Right lobe of liver (tissue), 4 donors: ENCODE measurements around the gene LAS1L.

Experiments used
- POLR2A ChIP-seq: fragments of 450-650 bp; IDR thresholded peaks from one replicate; pipeline ENCODE4 v1.6.1; 2017; ENCODE audit warnings: antibody characterized with exemption, mild to moderate bottlenecking
- TF ChIP-seq, protein P1 (sequence below), 4 donors: fragments of 200-600 bp in 3 of 4; fragments of 450-650 bp in 1 of 4; IDR thresholded peaks; one replicate each; pipeline versions ENCODE4 v1.5.1 to v1.8.0; 2016 to 2022; ENCODE audit warnings: antibody characterized with exemption in 4 of 4, mild to moderate bottlenecking in 2 of 4
- donor health status: DM: no; HTN: no; CAD: no.
- donor health status: DM: no; HTN: no; CAD: no.
- donor health status: DM: no; HTN: yes; CAD: no.

DNA sequence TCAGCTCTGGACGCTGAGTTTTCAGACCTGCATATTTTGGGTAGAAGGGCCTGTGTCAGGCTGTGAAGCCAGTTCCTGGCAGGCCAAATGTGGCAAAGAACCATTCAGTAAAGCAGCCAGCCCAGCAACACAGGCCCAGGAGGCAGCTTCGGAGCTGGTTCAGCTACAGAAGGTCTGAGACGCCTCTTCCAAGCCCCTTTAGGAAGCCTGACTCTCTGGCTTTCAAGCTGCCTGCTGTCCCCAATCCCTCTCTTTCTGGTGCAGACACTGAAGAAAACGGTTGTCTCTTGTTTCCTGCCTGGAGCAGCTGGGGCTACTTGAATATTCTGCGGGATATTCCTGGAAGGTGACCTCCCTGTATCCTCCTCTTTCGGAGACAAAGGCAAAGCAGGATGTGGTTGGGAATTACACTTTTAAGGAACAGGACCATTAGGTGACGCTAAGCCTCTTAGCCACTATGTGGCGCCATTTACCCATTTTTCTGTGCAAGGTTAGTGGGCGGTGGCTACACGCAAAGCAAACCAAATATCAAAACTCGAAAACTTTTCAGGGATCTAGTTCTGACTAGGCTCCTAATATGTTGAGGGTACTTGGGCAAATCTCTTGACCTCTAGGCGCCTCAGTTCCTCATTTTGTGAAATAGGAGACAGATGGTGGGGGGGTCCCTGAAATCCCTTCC, 47.2 kb upstream of the LAS1L start:
- TF ChIP-seq, protein P1, sequence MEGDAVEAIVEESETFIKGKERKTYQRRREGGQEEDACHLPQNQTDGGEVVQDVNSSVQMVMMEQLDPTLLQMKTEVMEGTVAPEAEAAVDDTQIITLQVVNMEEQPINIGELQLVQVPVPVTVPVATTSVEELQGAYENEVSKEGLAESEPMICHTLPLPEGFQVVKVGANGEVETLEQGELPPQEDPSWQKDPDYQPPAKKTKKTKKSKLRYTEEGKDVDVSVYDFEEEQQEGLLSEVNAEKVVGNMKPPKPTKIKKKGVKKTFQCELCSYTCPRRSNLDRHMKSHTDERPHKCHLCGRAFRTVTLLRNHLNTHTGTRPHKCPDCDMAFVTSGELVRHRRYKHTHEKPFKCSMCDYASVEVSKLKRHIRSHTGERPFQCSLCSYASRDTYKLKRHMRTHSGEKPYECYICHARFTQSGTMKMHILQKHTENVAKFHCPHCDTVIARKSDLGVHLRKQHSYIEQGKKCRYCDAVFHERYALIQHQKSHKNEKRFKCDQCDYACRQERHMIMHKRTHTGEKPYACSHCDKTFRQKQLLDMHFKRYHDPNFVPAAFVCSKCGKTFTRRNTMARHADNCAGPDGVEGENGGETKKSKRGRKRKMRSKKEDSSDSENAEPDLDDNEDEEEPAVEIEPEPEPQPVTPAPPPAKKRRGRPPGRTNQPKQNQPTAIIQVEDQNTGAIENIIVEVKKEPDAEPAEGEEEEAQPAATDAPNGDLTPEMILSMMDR (IDR thresholded peaks at IDR 0.05), result peak; percentile 75 to 85 (median 84)
- no peak for TF ChIP-seq POLR2A
